Measurements from ENCODE around the gene DERA. TPM values are rescaled to one million over a fixed set of nuclear protein-coding genes. Genes with fewer than 3 reads are reported as not detected.

DERA gene
- total RNA-seq, 1 experiment from 2014 or later = 22.6 TPM

GRCh38 chr12:16086462-16086861, 175.3 kb downstream of the DERA start:
- Histone ChIP-seq H3K36me3 (ENCODE audit: control insufficient read depth, insufficient read depth, low read length) (no peaks in the 10 kb centered on the region), H3K9me3 (ENCODE audit: control insufficient read depth, insufficient read depth, low read depth, low read length) (no peaks in the 10 kb centered on the region), H3K27ac (ENCODE audit: low read length) (no peak overlapping the region), H3K27me3 (ENCODE audit: control insufficient read depth, insufficient read depth, low read length) (no peaks in the 10 kb centered on the region), H3K4me3 (ENCODE audit: low read depth in 2 of 2, low read length in 2 of 2) (no peak overlapping the region), H3K4me1 (ENCODE audit: control insufficient read depth, insufficient read depth, low read length) (no peaks in the 10 kb centered on the region)
- in situ Hi-C loops (cut with HindIII; ENCODE audit: low pct_unique_long_range_greater_than_20kb, low sequenced_read_pairs) = no loop called here
- no TSS peak for BruUV-seq (replicated peaks)
- no peak for TF ChIP-seq CTCF (IDR thresholded peaks at IDR 0.05)
- TF ChIP-seq SIN3A (IDR thresholded peaks at IDR 0.05; ENCODE audit: borderline replicate concordance, insufficient read depth, low read depth, low read length) = no peak
- TF ChIP-seq POLR2AphosphoS5 (IDR thresholded peaks at IDR 0.05; ENCODE audit: low read depth, low read length) = no peak
- TF ChIP-seq TCF7L2 (IDR thresholded peaks at IDR 0.05; ENCODE audit: low read depth, low read length) = no peak
- no peak for TF ChIP-seq REST (IDR thresholded peaks at IDR 0.05; ENCODE audit: insufficient read depth in 1 of 2, low read depth in 2 of 2, low read length in 1 of 2)
- ChIA-PET POLR2A (no interaction called here), CTCF (no interaction called here)
- DNase-seq (ENCODE audit: low read depth, low spot score) (no peak), ATAC-seq (no peak)
- intact Hi-C loops (cut with micrococcal nuclease; ENCODE audit: unreplicated experiment) = no loop called here

- CTCF ChIA-PET = no interaction called here
- no peaks in the 10 kb centered on the region for H3K36me3 ChIP-seq (ENCODE audit: control insufficient read depth, insufficient read depth, low read length)
- H3K4me1 ChIP-seq (ENCODE audit: control insufficient read depth, insufficient read depth, low read length) = no peaks in the 10 kb centered on the region
- H3K9me3 ChIP-seq (ENCODE audit: control insufficient read depth, insufficient read depth, low read depth, low read length) = no peaks in the 10 kb centered on the region
- no peak overlapping the region for H3K27ac ChIP-seq (ENCODE audit: low read length)
- intact Hi-C loops (cut with micrococcal nuclease; ENCODE audit: unreplicated experiment) = no loop called here
- H3K27me3 ChIP-seq (ENCODE audit: control insufficient read depth, insufficient read depth, low read length) = no peaks in the 10 kb centered on the region
- no peak for ATAC-seq
- no peak for TF ChIP-seq SIN3A (IDR thresholded peaks at IDR 0.05; ENCODE audit: borderline replicate concordance, insufficient read depth, low read depth, low read length)
- POLR2A ChIA-PET = no interaction called here
- no peak for DNase-seq (ENCODE audit: low read depth, low spot score)
- in situ Hi-C loops (cut with HindIII; ENCODE audit: low pct_unique_long_range_greater_than_20kb, low sequenced_read_pairs) = no loop called here
- no peak overlapping the region for H3K4me3 ChIP-seq (ENCODE audit: low read depth in 2 of 2, low read length in 2 of 2)
- no TSS peak for BruUV-seq (replicated peaks)
Observed at GRCh38 chr12:16086942-16087341, 175.8 kb downstream of the DERA start.

Other genes with a start within 250 kb of the DERA start
- gene EPS8, start 121.9 kb upstream of the DERA start, total RNA-seq (2021; ENCODE audit: unreplicated experiment) = 32.0 TPM
- gene STRAP, start 28.9 kb upstream of the DERA start, total RNA-seq (2021; ENCODE audit: unreplicated experiment) = 99.4 TPM

Data from Panc1 (cell line).